Right cardiac atrium (tissue), 5 donors: Measurements from ENCODE around the gene HNRNPUL2. TPM values are rescaled to one million over a fixed set of nuclear protein-coding genes. Genes with fewer than 3 reads are reported as not detected.
A peak's percentile ranks its signal among the peaks of the same experiment; 100 is the strongest.

ENCODE experiments used
- ATAC-seq, 2 donors: fragments of 200-7000 bp; cut with Tn5 transposase; one replicate each; pipeline versions ENCODE4 v1.8.0 to v1.9.1; 2020; ENCODE audit warnings: moderate library complexity in 2 of 2, mild to moderate bottlenecking in 1 of 2
- DNase-seq, 3 donors: peaks; one replicate each; pipeline ENCODE4 v3.0.0-alpha.2; 2020
- H3K27ac ChIP-seq: one replicate; pipeline ENCODE4 v1.5.1; 2013; ENCODE audit warnings: mild to moderate bottlenecking, low read length, control low read depth, moderate library complexity
- H3K27me3 ChIP-seq: one replicate; pipeline ENCODE4 v1.6.1; 2013; ENCODE audit not compliant: control insufficient read depth, insufficient read depth
- H3K4me1 ChIP-seq: one replicate; pipeline ENCODE4 v1.6.1; 2013; ENCODE audit warnings: low read length; ENCODE audit not compliant: control insufficient read depth, insufficient read depth
- H3K4me3 ChIP-seq: one replicate; pipeline ENCODE4 v1.5.1; 2013; ENCODE audit warnings: low read length, control low read depth
- H3K9me3 ChIP-seq: one replicate; pipeline ENCODE4 v1.6.1; 2013; ENCODE audit warnings: low read length; ENCODE audit not compliant: control insufficient read depth
- WGBS: extraction: QIAGEN DNeasy Blood & Tissue Kit; methylation state at CpG from one replicate; pipeline ENCODE4 v1.1.7; 2013; 5-methylcytosine and 5-hydroxymethylcytosine counted together
- intact Hi-C, 4 donors: fragments of 100-400 bp; cut with DNase I; formaldehyde crosslinking; loops; one replicate each; pipeline versions ENCODE4 v1.11.0 to v1.14.0; 2022 to 2023
- polyA plus RNA-seq: library from polyadenylated mRNA; stranded (reverse); fragments of 200-250 nt; gene quantifications from one replicate; pipeline ENCODE4 v1.2.3, GENCODE V29; 2013
- total RNA-seq, 4 donors: library from RNA; stranded (reverse); fragmentation: NEBNext Ultra II Directional; extraction: Animal tissue kit (Norgen Biotek cat#: 25700); gene quantifications; one replicate each; pipeline ENCODE4 v1.2.1, GENCODE V29; 2021
- donor health status: healthy with polysubstance abuse.
- donor health status: DM: no; HTN: yes; CAD: no.
- donor health status: DM: no; HTN: no; CAD: no.
- donor health status: DM: no; HTN: yes; CAD: no; lungs with severe emphysema.
- donor health status: DM: yes; HTN: yes; CAD: no.

The HNRNPUL2 gene
- total and polyA plus RNA-seq, 5 donors = 29.3 to 37.2 (median 34.7) TPM

- no peaks in the 10 kb centered on the region for H3K27me3 ChIP-seq
- no peak for ATAC-seq
- intact Hi-C loops = no loop called here
- H3K27ac ChIP-seq = peak overlapping the region; percentile 96
- peak overlapping the region; percentile 66 for H3K4me3 ChIP-seq
- DNase-seq = peak in 2 of 3 donors; percentile 57 to 75
- H3K4me1 ChIP-seq = peaks cover 2% of the 10 kb centered on the region
- under 1% methylated on average over 51 of the region's 51 CpGs for WGBS
- no peaks in the 10 kb centered on the region for H3K9me3 ChIP-seq
Observed at GRCh38 chr11:62726156-62726914, 922 bp downstream of the HNRNPUL2 start.

GRCh38 chr11:62725646-62726045, 1.6 kb downstream of the HNRNPUL2 start:
- Histone ChIP-seq H3K4me3 (peak overlapping the region; percentile 66), H3K4me1 (peaks cover 2% of the 10 kb centered on the region), H3K27ac (peak overlapping the region; percentile 66), H3K27me3 (no peaks in the 10 kb centered on the region), H3K9me3 (no peaks in the 10 kb centered on the region)
- WGBS = 1% methylated on average over 7 of the region's 7 CpGs
- ATAC-seq = no peak
- no peak for DNase-seq
- intact Hi-C loops = no loop called here

GRCh38 chr11:62724171-62724570, 3.1 kb downstream of the HNRNPUL2 start:
- Histone ChIP-seq H3K27me3 (no peaks in the 10 kb centered on the region), H3K9me3 (no peaks in the 10 kb centered on the region), H3K4me3 (peak overlapping the region; percentile 12), H3K4me1 (no peaks in the 10 kb centered on the region), H3K27ac (no peak overlapping the region)
- intact Hi-C loops = no loop called here
- no peak for ATAC-seq
- no peak for DNase-seq
- WGBS = 34% methylated on average over 8 of the region's 8 CpGs

- intact Hi-C loops = no loop called here
- Histone ChIP-seq H3K27ac (no peak overlapping the region), H3K4me1 (no peaks in the 10 kb centered on the region), H3K27me3 (no peaks in the 10 kb centered on the region), H3K9me3 (no peaks in the 10 kb centered on the region), H3K4me3 (no peak overlapping the region)
- ATAC-seq (no peak), DNase-seq (no peak)
- WGBS = 58% methylated on average over 7 of the region's 7 CpGs
Observed at GRCh38 chr11:62721994-62722393, 5.3 kb downstream of the HNRNPUL2 start.

- DNase-seq (no peak), ATAC-seq (no peak)
- no peak overlapping the region for H3K27ac ChIP-seq
- H3K27me3 ChIP-seq = no peaks in the 10 kb centered on the region
- intact Hi-C loops = no loop called here
- no peaks in the 10 kb centered on the region for H3K9me3 ChIP-seq
- WGBS = 78% methylated on average over 2 of the region's 2 CpGs
- no peaks in the 10 kb centered on the region for H3K4me1 ChIP-seq
- no peak overlapping the region for H3K4me3 ChIP-seq
Observed at GRCh38 chr11:62719302-62719978, 7.8 kb downstream of the HNRNPUL2 start.

- ATAC-seq (no peak), DNase-seq (no peak)
- H3K9me3 ChIP-seq = no peaks in the 10 kb centered on the region
- WGBS = 87% methylated on average over 11 of the region's 11 CpGs
- intact Hi-C loops = no loop called here
- H3K4me1 ChIP-seq = peaks cover 4% of the 10 kb centered on the region
- H3K27ac ChIP-seq = no peak overlapping the region
- no peak overlapping the region for H3K4me3 ChIP-seq
- no peaks in the 10 kb centered on the region for H3K27me3 ChIP-seq
Observed at GRCh38 chr11:62716816-62717215, 10.4 kb downstream of the HNRNPUL2 start.

GRCh38 chr11:62716206-62716605, 11.1 kb downstream of the HNRNPUL2 start:
- intact Hi-C loops = no loop called here
- ATAC-seq (no peak), DNase-seq (no peak)
- H3K4me1 ChIP-seq = peaks cover 4% of the 10 kb centered on the region
- H3K27ac ChIP-seq = no peak overlapping the region
- no peak overlapping the region for H3K4me3 ChIP-seq
- H3K27me3 ChIP-seq = no peaks in the 10 kb centered on the region
- H3K9me3 ChIP-seq = no peaks in the 10 kb centered on the region
- WGBS = 87% methylated on average over 5 of the region's 5 CpGs

- peaks cover 4% of the 10 kb centered on the region for H3K4me1 ChIP-seq
- DNase-seq = no peak
- H3K27ac ChIP-seq = no peak overlapping the region
- intact Hi-C loops = no loop called here
- 89% methylated on average over 24 of the region's 24 CpGs for WGBS
- H3K4me3 ChIP-seq = no peak overlapping the region
- no peaks in the 10 kb centered on the region for H3K27me3 ChIP-seq
- ATAC-seq = no peak
- no peaks in the 10 kb centered on the region for H3K9me3 ChIP-seq
Observed at GRCh38 chr11:62715150-62716130, 11.8 kb downstream of the HNRNPUL2 start.

- H3K9me3 ChIP-seq = no peaks in the 10 kb centered on the region
- 66% methylated on average over 2 of the region's 2 CpGs for WGBS
- peaks cover 13% of the 10 kb centered on the region for H3K4me1 ChIP-seq
- no peaks in the 10 kb centered on the region for H3K27me3 ChIP-seq
- ATAC-seq (no peak), DNase-seq (no peak)
- H3K4me3 ChIP-seq = no peak overlapping the region
- intact Hi-C loops = no loop called here
- H3K27ac ChIP-seq = peak overlapping the region; percentile 80
Observed at GRCh38 chr11:62713343-62713742, 13.9 kb downstream of the HNRNPUL2 start.

- Histone ChIP-seq H3K4me1 (peaks cover 13% of the 10 kb centered on the region), H3K27ac (no peak overlapping the region), H3K4me3 (no peak overlapping the region), H3K27me3 (no peaks in the 10 kb centered on the region), H3K9me3 (no peaks in the 10 kb centered on the region)
- intact Hi-C loops = no loop called here
- 58% methylated on average over 3 of the region's 3 CpGs for WGBS
- ATAC-seq (no peak), DNase-seq (no peak)
Observed at GRCh38 chr11:62712861-62713260, 14.4 kb downstream of the HNRNPUL2 start.
